ENCODE results near the gene EYS.

EYS gene

GRCh38 chr6:64926051-64926450, 781.0 kb downstream of the EYS start:
- no peak for DNase-seq

- DNase-seq, result no peak
Observed at GRCh38 chr6:64920257-64920656, 786.8 kb downstream of the EYS start.

- DNase-seq, result no peak
Observed at GRCh38 chr6:64914124-64914523, 792.9 kb downstream of the EYS start.

- DNase-seq, result no peak
Observed at GRCh38 chr6:64912966-64913365, 794.1 kb downstream of the EYS start.

- no peak for DNase-seq
Observed at GRCh38 chr6:64908104-64908503, 798.9 kb downstream of the EYS start.

GRCh38 chr6:64904616-64905015, 802.4 kb downstream of the EYS start:
- DNase-seq, result no peak

- no peak for DNase-seq
Observed at GRCh38 chr6:64902596-64902995, 804.4 kb downstream of the EYS start.

- DNase-seq, result no peak
Observed at GRCh38 chr6:64896939-64897338, 810.1 kb downstream of the EYS start.

GRCh38 chr6:64895945-64896344, 811.1 kb downstream of the EYS start:
- no peak for DNase-seq

GRCh38 chr6:64890609-64891008, 816.4 kb downstream of the EYS start:
- DNase-seq, result no peak

- no peak for DNase-seq
Observed at GRCh38 chr6:64889144-64889543, 817.9 kb downstream of the EYS start.

GRCh38 chr6:64874776-64875175, 832.2 kb downstream of the EYS start:
- DNase-seq, result no peak

GRCh38 chr6:64872633-64873032, 834.4 kb downstream of the EYS start:
- no peak for DNase-seq

GRCh38 chr6:64861039-64861651, 845.9 kb downstream of the EYS start:
- no peak for DNase-seq

- no peak for DNase-seq
Observed at GRCh38 chr6:64860203-64860602, 846.8 kb downstream of the EYS start.

GRCh38 chr6:64850121-64850520, 856.9 kb downstream of the EYS start:
- no peak for DNase-seq

GRCh38 chr6:64848467-64848866, 858.6 kb downstream of the EYS start:
- DNase-seq, result no peak

- no peak for DNase-seq
Observed at GRCh38 chr6:64847396-64847795, 859.6 kb downstream of the EYS start.

GRCh38 chr6:64838726-64839125, 868.3 kb downstream of the EYS start:
- no peak for DNase-seq

GRCh38 chr6:64831680-64832079, 875.3 kb downstream of the EYS start:
- DNase-seq, result no peak

GRCh38 chr6:64817525-64817924, 889.5 kb downstream of the EYS start:
- no peak for DNase-seq

GRCh38 chr6:64815718-64816117, 891.3 kb downstream of the EYS start:
- DNase-seq, result no peak

GRCh38 chr6:64812138-64812537, 894.9 kb downstream of the EYS start:
- DNase-seq, result no peak

- DNase-seq, result no peak
Observed at GRCh38 chr6:64811119-64811518, 895.9 kb downstream of the EYS start.

GRCh38 chr6:64807785-64808184, 899.2 kb downstream of the EYS start:
- DNase-seq, result no peak
